ENCODE measurements around the gene SIL1. TPM values are rescaled to one million over a fixed set of nuclear protein-coding genes. Genes with fewer than 3 reads are reported as not detected.
A peak's percentile ranks its signal among the peaks of the same experiment; 100 is the strongest.
"Not testable (repeated sequence)": the region's sequence is repeated elsewhere in the genome, so short reads cannot be mapped to it uniquely, and the experiment has no call there.

Gene SIL1
- total RNA-seq, 1 donor from 2014 or later, result 32.3 TPM

DNA sequence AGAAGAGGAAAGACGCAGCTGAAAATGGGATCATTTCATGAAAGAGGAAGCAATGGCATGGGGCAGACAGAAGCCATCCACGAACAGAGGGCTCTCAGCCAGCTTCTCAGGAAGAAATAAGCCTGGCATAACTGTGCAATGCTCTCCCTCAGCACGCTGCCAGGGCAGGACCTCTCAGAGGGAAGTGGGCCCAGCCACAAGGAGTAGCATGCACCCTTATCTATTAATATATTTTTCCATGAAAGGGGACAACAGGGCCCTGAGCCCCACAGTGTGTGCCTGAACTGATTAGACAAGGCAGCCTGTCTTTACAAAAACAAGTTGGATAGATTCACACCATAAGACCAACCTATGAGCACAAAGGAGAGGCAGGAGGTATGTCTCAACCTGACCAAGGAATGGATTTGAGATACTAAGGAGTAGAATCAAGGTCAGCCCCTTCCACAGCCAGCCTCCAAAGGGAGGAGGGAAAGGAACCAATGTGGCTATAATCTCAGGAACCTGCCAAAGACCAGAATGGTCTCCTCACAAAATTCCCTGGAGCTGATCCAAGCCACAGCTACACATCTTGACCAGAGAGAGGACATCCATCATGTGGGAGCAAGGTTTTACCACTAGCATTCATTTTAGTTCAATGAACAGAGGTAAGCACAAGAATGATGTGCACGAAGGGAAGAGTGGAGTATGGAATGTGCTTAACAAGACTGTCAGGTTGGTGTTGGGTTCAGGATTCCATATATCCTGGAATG is 154.8 kb downstream of the SIL1 start:
- DNase-seq (ENCODE audit: low read depth), result no peak
- TF ChIP-seq, protein P1, sequence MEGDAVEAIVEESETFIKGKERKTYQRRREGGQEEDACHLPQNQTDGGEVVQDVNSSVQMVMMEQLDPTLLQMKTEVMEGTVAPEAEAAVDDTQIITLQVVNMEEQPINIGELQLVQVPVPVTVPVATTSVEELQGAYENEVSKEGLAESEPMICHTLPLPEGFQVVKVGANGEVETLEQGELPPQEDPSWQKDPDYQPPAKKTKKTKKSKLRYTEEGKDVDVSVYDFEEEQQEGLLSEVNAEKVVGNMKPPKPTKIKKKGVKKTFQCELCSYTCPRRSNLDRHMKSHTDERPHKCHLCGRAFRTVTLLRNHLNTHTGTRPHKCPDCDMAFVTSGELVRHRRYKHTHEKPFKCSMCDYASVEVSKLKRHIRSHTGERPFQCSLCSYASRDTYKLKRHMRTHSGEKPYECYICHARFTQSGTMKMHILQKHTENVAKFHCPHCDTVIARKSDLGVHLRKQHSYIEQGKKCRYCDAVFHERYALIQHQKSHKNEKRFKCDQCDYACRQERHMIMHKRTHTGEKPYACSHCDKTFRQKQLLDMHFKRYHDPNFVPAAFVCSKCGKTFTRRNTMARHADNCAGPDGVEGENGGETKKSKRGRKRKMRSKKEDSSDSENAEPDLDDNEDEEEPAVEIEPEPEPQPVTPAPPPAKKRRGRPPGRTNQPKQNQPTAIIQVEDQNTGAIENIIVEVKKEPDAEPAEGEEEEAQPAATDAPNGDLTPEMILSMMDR (conservative IDR thresholded peaks at IDR 0.05; ENCODE audit: low read depth, low read length), result no peak
- no peak overlapping the region for H3K4me3 ChIP-seq (ENCODE audit: low read depth, low read length)

DNA sequence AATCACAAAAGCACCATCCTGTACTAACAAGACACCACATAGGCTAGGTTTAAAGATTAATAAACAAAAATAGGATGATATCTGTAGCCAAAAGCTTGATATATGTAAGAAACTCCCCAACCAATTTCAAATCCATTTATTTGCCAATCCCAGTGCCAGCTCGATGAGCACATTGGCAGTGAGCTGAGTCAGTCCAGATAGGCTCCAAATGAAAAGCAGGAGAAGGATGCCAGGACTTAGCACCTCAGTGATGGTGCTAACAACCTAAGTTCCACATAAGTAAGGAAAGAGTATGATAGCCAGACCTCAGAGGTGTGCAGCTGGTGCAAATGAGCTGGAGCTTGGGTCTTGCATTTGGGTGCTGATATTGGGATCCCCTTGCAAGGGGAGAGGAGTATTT is 158.1 kb downstream of the SIL1 start:
- TF ChIP-seq, protein P1 (conservative IDR thresholded peaks at IDR 0.05; ENCODE audit: low read depth, low read length), result no peak
- no peak overlapping the region for H3K4me3 ChIP-seq (ENCODE audit: low read depth, low read length)
- no peak for DNase-seq (ENCODE audit: low read depth)

DNA sequence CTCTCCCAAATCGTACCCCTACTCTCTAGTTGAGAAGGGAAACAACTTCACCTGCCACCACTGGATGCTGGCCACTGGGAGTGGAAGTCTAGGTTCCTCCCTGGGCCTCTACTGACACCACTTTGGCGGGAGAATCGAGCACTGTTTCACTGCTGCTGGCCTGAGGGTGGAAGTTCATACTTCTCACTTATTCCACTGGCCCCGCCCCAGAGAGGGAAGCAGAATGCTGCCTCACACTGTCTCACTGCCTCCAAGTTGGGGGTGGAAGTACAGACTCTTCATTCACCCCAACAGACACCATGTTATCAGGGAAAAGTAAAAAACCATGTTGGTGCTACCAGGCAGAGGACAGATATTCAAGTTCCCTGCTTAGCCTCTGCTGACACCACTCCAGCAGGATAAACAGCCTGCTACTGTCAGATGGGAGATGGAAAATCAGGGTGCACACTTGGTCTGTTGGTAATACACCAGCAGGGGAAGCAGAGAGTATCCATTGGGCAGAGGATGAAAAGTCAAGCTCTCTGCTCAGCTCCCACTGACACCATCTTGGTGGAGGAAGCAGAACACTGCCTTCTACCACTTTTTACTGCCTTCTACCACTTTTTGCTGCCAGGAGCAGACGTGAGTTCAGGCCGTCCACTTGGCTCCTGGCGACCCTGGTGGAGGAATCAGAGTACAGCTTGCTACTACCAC is 159.4 kb downstream of the SIL1 start:
- no peak overlapping the region for H3K4me3 ChIP-seq (ENCODE audit: low read depth, low read length)
- no peak for DNase-seq (ENCODE audit: low read depth)
- TF ChIP-seq, protein P1 (conservative IDR thresholded peaks at IDR 0.05; ENCODE audit: low read depth, low read length), result peak; percentile 39

DNA sequence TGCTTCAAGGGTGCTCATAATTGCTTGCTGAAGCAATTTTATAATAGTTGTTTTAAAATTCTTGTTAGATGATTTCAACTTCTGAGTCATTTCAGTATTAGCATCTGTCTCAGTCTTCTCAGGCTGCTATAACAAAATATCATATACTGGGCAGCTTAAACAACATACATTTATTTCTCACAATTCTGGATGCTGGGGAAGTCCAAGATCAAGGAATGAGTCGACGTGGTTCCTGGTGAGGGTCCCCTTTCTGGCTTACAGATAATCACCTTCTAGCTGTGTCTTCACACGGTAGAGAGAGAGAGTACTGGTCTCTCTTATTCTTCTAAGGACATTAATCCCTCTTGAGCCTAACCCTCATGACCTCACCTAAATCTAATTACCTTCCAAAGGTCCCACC is 160.4 kb downstream of the SIL1 start:
- H3K4me3 ChIP-seq (ENCODE audit: low read depth, low read length), result no peak overlapping the region
- DNase-seq (ENCODE audit: low read depth), result no peak
- TF ChIP-seq, protein P1 (conservative IDR thresholded peaks at IDR 0.05; ENCODE audit: low read depth, low read length), result no peak

DNA sequence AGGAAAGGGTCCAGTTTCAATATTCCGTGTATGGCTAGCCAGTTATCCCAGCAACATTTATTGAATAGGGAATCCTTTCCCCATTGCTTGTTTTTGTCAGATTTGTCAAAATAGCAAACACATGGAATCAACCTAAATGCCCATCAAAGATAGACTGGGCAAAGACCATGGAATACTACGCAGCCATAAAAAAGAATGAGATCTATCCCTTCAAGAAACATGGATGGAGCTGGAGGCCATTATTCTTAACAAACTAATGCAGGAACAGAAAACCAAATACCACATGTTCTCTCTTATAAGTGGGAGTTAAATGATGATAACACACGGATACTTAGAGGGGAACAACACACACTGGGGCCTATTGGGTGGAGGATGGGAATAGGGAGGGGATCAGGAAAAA is 161.8 kb downstream of the SIL1 start:
- not testable (repeated sequence) for DNase-seq (ENCODE audit: low read depth); H3K4me3 ChIP-seq (ENCODE audit: low read depth, low read length)

DNA sequence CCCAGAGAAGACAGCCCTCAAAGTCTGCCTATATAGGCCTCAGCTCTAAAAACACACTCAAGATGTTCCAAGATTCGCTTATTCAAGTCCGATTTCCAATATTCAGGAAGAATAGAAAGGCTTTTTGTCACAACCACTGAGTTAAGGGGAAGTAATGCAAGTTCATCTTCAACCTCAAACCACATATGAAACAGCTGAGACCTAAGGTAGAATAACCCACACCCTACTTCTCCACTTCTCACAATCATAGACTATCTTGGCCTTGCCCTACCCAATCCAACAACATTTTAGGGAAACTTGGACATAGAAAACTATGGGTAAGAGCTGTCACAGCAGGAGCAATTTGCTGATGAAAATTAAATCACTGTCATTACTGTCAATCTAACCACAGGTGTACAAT is 171.0 kb downstream of the SIL1 start:
- H3K4me3 ChIP-seq (ENCODE audit: low read depth, low read length), result no peak overlapping the region
- TF ChIP-seq, protein P1 (conservative IDR thresholded peaks at IDR 0.05; ENCODE audit: low read depth, low read length), result no peak
- no peak for DNase-seq (ENCODE audit: low read depth)

DNA sequence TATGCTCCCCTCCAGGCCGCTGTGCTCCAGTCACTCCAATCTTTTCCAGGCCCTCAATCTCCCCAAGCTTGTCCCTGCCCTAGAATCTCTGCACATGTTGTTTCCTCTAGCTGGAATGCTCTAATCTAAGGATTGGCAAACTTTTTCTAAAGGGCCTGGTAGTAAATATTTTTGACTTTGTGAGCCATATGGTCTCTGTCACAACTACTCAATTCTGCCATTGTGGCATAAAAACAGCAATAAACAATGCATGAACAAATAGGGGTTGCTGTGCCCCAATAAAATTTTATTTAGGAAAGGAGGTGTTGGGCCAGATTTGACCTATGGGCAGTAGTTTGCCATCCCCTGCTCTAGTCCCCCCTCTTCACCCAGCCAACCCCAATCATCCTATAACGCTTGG is 172.5 kb downstream of the SIL1 start:
- no peak for DNase-seq (ENCODE audit: low read depth)
- H3K4me3 ChIP-seq (ENCODE audit: low read depth, low read length), result no peak overlapping the region
- TF ChIP-seq, protein P1 (conservative IDR thresholded peaks at IDR 0.05; ENCODE audit: low read depth, low read length), result no peak

Data from epithelial cell of proximal tubule (primary cell).